ENCODE data around the gene GOPC.

GOPC gene

GRCh38 chr6:117600008-117600743 is 2.1 kb downstream of the GOPC start:
- H3K36me3 ChIP-seq (ENCODE audit: low read depth): peaks cover 58% of the 10 kb centered on the region
- DNase-seq (ENCODE audit: low spot score): no peak
- peak overlapping the region; percentile 84 for H3K4me3 ChIP-seq (ENCODE audit: severe bottlenecking)
- ATAC-seq (ENCODE audit: low read depth): no peak
- H3K27ac ChIP-seq (ENCODE audit: poor library complexity, severe bottlenecking): peak overlapping the region; percentile 85
- no peak for TF ChIP-seq CTCF (IDR thresholded peaks at IDR 0.05; ENCODE audit: poor library complexity, severe bottlenecking)
- H3K4me1 ChIP-seq (ENCODE audit: insufficient read depth, poor library complexity, severe bottlenecking): peaks cover 19% of the 10 kb centered on the region
- no peaks in the 10 kb centered on the region for H3K9me3 ChIP-seq (ENCODE audit: severe bottlenecking)
- no peaks in the 10 kb centered on the region for H3K27me3 ChIP-seq (ENCODE audit: insufficient read depth, poor library complexity, severe bottlenecking)

- peaks cover 72% of the 10 kb centered on the region for H3K36me3 ChIP-seq (ENCODE audit: low read depth)
- no peak for ATAC-seq (ENCODE audit: low read depth)
- TF ChIP-seq CTCF (IDR thresholded peaks at IDR 0.05; ENCODE audit: poor library complexity, severe bottlenecking): no peak
Observed at GRCh38 chr6:117597755-117598154, 4.6 kb downstream of the GOPC start.

GRCh38 chr6:117595099-117595923 is 7.0 kb downstream of the GOPC start:
- H3K4me1 ChIP-seq (ENCODE audit: insufficient read depth, poor library complexity, severe bottlenecking): peaks cover 11% of the 10 kb centered on the region
- TF ChIP-seq CTCF (IDR thresholded peaks at IDR 0.05; ENCODE audit: poor library complexity, severe bottlenecking): no peak
- H3K27ac ChIP-seq (ENCODE audit: poor library complexity, severe bottlenecking): no peak overlapping the region
- no peaks in the 10 kb centered on the region for H3K9me3 ChIP-seq (ENCODE audit: severe bottlenecking)
- no peak overlapping the region for H3K4me3 ChIP-seq (ENCODE audit: severe bottlenecking)
- ATAC-seq (ENCODE audit: low read depth): no peak
- H3K27me3 ChIP-seq (ENCODE audit: insufficient read depth, poor library complexity, severe bottlenecking): no peaks in the 10 kb centered on the region
- H3K36me3 ChIP-seq (ENCODE audit: low read depth): peaks cover 77% of the 10 kb centered on the region
- no peak for DNase-seq (ENCODE audit: low spot score)

More at GRCh38 chr6:117597755-117598154, 4.6 kb downstream of the GOPC start:
- Histone ChIP-seq H3K27ac (ENCODE audit: poor library complexity, severe bottlenecking) (no peak overlapping the region), H3K4me3 (ENCODE audit: severe bottlenecking) (no peak overlapping the region), H3K9me3 (ENCODE audit: severe bottlenecking) (no peaks in the 10 kb centered on the region), H3K27me3 (ENCODE audit: insufficient read depth, poor library complexity, severe bottlenecking) (no peaks in the 10 kb centered on the region), H3K4me1 (ENCODE audit: insufficient read depth, poor library complexity, severe bottlenecking) (peaks cover 16% of the 10 kb centered on the region)
- DNase-seq (ENCODE audit: low spot score): no peak

- DNase-seq (ENCODE audit: low spot score): no peak
- no peak for ATAC-seq (ENCODE audit: low read depth)
Observed at GRCh38 chr6:117592983-117593759, 9.1 kb downstream of the GOPC start.

More at GRCh38 chr6:117592983-117593759, 9.1 kb downstream of the GOPC start:
- Histone ChIP-seq H3K9me3 (ENCODE audit: severe bottlenecking) (no peaks in the 10 kb centered on the region), H3K4me3 (ENCODE audit: severe bottlenecking) (no peak overlapping the region), H3K27ac (ENCODE audit: poor library complexity, severe bottlenecking) (no peak overlapping the region), H3K27me3 (ENCODE audit: insufficient read depth, poor library complexity, severe bottlenecking) (no peaks in the 10 kb centered on the region), H3K4me1 (ENCODE audit: insufficient read depth, poor library complexity, severe bottlenecking) (no peaks in the 10 kb centered on the region), H3K36me3 (ENCODE audit: low read depth) (peaks cover 76% of the 10 kb centered on the region)
- TF ChIP-seq CTCF (IDR thresholded peaks at IDR 0.05; ENCODE audit: poor library complexity, severe bottlenecking): no peak

Data from RWPE2 (cell line).